GM03348 (cell line): Measurements from ENCODE around the gene CXCL14.
"Not testable (repeated sequence)": the region's sequence is repeated elsewhere in the genome, so short reads cannot be mapped to it uniquely, and the experiment has no call there.

Experiments
- DNase-seq: peaks from one replicate; pipeline ENCODE4 v3.0.0; 2012; ENCODE audit warnings: low spot score

The CXCL14 gene

DNA sequence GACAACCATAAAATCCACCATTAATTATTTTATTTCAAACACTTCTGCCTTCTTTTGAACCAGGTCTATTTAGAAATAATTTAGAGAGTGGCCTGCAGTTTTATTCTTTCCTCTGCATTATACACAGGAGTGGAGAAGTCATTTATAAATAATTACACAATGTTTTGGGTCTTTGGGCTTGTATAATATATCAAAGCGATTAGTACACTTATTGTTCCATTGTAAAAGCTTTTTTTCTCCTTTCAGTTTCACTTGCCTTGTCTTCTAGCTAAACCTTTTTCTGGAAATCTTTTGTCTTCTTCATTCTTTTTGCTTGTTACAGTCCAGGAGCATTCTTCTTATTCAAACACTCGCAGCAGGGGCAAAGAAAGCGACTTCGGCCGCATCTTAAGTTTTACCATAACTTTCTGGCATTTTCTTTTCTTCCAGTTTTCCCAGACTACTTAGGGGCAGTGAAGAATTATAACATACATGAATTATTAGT lies 35.7 kb downstream of the CXCL14 start:
- no peak for DNase-seq

DNA sequence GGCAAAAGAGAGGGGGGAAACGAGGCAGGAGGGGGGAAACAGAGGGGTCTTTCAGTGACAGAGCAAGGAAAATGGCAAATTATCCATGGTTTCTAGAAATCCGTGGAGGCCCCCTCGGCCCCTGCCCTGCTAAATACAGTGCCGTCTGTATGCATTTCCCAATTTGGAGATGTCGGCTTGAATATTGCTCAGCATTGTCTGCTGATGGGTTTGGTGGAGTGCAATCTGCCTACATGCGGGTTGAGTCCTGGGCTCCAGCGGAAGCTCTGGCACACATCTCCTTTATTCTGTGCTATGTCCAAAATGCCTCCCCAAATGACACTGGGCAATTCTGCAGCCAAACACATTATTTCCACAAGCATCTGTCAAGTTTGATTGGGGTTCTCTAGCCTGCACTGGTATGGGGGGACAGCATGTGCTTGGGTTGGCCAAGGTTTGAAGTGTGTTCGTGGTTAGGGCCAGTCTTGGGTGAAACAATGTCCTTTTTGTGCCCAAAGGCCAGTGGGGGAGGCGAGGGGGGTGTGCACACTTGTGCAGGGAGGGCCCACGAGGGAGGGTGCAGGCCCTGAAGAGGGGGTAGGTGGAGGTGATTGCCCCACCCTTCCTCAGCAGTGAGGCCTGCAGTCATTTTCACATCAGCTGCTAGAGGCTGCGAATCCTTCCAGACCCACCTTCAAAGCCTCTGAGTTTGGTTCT lies 36.8 kb downstream of the CXCL14 start:
- DNase-seq, result no peak

DNA sequence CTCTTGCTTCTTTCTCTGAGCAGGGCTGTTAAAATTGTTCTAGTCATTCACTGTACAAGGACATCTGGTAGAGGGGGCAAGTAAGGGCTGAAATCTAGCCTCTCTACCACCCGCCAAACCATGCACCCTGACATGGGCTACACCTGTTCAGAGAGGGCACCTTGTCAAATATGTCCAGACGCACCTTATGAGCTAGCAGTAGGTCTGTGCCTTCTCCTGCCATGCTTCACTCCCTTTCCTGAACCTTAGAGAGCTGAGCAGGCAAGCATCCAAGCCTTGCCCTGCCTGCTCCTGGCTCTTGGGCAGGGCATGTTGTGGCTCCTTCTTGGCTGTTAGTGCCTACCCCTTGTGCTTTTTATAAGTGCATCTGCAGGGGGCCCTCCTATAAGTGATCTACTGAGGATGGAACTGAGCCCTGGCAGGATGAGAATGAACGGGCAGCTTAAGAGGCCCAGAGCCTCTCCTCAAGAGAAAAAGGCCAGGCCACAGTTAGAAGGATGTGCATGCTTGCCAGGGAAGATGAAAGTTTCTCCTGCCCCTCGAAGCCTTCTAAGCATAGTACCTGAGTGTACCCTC lies 39.3 kb downstream of the CXCL14 start:
- DNase-seq, result no peak

DNA sequence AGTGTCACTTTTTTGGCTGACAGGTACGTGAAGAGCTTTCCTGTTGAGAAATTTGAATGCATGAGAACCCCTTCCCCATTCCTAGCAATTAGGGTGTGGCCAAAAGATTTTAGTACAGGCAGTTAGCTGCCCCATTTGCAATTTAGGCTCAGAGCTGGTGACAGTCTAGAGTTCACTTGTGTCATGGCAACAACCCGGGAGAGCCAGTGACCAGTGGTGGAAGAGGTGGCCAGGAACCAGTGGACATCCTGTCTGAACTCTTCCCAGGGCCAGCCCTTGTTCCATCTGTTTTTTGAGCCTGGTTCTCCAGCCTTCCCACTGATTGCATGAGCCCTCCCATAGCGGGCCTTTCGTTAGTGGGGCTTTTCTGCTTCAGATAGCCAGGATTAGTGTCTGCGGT lies 40.5 kb downstream of the CXCL14 start:
- DNase-seq, result no peak

DNA sequence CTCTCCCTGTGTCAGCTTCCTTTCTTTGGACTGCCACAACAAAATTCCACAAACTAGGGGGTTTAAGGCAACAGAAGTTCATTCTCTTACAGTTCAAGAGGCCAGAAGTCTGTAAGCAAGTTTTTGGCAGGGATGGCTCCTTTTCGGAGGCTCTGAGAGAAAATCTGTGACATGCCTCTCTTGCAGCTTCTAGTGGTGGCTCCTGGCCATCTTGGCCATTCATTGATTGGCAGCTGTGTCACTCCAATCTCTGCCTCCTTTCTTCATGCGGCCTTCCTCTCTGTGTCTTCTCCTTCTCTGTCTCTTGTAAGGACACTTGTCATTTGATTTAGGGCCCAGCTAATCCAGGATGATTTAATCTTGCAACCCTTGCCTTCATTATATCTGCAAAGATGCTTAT lies 41.0 kb downstream of the CXCL14 start:
- DNase-seq, result no peak

DNA sequence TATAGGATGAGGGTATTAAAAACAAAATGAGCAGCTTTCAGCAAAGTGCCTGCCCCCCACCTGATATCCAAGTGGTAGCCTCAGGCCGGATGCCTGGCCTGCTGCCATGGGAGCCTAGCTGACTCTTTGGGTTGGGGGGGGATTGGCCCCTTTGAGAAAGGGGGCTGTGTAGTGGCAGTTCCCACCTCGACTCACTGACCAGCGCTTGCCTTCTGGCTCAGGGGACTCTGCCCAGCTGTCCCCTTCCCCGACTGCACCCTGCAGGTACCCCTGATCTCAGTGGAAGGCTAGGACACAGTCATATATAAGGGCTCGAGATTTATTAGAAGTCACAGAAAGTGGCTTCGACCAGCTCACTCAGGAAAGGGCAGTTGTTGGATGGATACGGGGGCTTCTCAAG lies 41.5 kb downstream of the CXCL14 start:
- DNase-seq, result no peak

DNA sequence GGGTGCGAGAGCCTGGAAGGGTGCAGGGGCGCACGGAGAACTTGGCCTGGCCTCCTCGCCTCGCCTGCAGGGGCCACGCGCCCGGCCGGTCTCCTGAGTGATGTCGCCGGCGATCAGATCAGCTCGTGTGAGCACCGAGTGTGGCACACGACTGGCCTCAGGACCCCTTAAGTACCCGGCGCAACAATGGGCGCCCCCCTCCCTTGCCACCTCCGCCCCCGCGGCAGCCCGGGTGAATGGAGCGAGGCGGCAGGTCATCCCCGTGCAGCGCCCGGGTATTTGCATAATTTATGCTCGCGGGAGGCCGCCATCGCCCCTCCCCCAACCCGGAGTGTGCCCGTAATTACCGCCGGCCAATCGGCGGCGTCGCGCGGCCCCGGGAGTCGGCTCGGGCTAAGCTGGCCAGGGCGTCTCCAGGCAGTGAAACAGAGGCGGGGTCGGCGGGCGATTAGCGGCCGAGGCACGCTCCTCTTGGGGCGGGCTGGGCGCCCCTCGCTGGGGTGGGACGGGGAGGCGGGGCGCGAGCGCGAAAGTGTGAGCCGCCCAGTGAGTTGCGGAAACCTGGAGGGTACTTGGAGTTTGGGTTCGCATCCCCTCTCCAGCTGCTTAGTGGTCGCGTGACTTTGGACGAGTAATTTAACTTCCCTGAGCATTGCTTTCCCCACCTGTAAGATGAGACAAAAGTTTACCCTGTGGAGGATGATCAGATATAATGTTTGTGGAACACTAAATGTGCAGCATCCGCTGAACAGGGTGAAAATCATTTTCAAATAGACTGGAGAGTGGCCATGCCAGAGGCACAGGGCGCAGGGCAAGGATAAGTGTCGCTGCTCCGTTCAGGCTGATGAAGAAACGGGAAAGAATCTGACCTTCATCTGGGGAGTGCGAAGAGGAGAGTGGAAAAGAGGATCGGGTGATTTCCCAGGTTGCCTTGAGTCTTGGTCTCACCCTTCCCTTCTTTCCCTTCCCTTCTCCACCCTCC lies 42.7 kb downstream of the CXCL14 start, which contains the start of gene NEUROG1:
Gene NEUROG1, minus strand, starts transcription at position 145 of the 982 bp plus-strand sequence. CDS start 274 bp downstream, outside the sequence.
- DNase-seq, result no peak

DNA sequence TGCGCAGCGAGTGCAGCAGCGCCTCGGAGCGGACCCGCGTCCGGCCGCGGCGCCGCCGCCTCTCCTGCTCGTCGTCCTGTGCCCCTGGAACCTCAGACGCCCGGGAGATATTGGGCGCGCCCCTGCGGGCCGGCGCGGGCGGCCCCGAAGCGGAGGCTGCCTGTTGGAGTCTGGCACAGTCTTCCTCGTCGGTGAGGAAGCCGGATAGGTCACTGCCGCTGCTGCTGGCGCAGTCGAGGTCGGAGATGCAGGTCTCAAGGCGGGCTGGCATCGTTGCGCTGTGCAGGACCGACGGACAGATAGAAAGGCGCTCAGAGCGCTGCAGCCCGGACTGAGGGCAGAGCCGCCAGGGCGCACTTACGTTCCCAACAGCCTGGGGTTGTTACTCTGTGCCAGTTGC lies 43.4 kb downstream of the CXCL14 start:
- no peak for DNase-seq

DNA sequence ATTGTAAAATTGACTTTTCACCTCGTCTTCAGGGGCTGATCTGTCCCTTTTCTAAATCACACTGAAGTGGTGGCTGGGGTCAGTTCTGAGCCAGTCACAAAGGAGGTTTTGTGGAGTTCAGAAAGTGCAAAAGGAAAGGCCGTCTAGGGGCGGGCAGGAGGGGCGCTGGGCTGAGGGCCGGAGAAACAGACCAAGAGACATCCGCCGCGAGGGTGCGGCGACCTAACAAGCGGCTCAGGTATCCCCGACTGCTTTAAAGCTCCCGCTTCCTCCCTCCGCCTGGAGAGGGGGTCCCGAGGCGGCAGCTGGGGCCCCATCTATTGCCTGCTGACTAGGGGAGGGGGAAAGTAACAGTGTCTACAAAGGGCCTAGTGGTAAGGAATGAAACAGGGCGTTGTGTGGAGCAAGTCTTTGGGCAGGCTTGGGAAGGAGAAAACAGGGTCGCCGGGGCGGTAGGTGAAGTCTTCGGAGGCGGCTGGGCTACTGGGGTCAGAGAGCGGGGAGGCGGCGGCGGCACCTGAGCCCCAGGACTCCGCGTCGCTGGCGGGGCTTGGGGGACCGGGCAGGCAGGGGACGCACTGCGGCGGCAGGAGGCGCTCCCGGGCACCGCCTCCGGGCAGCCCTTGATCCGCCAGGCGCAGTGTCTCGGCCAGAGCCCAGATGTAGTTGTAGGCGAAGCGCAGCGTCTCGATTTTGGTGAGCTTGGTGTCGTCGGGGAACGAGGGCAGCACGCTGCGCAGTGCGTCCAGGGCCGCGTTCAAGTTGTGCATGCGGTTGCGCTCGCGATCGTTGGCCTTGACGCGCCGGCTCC lies 44.0 kb downstream of the CXCL14 start:
- DNase-seq, result no peak

DNA sequence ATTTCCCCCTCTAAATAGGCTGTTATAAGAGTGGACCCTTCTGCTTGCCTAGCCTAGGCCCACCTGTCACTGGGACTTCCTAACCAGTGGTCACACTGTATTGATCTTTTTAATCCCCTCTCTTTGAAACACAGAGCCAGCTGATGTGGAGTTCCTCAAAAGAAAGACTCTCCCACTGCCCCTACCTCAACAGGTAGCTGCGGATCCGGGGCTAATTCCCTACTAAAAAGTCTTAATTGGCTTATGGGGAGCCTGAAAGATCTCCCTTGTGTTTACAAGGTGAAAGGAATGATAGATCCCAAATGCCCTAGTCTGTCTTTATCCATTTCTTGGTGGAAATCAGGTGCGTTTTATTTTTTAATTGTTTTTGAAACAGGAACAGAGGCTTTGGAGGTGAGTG lies 45.0 kb downstream of the CXCL14 start:
- DNase-seq, result no peak

DNA sequence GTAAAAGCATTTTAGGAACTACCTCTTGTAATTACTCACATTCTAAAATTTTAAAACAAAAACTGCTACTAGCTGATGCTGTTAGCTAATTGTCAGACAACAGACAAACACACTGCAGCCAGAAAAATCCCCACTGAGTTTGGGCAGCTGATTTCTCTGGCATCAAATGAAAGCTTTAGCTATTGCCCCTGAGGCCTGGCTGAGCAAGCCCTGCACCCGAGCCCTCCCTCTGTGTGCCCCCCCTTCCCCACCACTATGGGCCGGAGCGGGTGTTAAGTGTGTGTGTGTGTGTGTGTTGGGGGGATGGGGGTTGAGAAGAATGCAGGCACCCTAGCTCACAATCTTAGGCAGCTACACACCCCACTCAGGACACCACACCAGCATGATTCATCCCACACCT lies 45.5 kb downstream of the CXCL14 start:
- no peak for DNase-seq

DNA sequence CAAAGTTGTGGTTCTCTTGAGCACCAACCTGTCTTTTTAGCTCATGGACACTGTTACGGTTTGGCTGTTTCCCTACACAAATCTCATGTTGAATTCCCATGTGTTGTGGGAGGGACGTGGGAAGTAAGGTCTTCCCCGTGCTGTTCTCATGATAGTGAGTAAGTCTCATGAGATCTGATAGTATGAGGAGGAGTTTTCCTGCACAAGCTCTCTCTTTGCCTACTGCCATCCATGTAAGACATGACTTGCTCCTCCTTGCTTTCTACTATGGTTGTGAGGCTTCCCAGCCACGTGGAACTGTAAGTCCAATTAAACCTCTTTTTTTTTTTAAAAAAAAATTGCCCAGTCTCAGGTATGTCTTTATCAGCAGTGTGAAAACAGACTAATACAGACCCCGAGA lies 49.2 kb downstream of the CXCL14 start:
- not testable (repeated sequence) for DNase-seq

DNA sequence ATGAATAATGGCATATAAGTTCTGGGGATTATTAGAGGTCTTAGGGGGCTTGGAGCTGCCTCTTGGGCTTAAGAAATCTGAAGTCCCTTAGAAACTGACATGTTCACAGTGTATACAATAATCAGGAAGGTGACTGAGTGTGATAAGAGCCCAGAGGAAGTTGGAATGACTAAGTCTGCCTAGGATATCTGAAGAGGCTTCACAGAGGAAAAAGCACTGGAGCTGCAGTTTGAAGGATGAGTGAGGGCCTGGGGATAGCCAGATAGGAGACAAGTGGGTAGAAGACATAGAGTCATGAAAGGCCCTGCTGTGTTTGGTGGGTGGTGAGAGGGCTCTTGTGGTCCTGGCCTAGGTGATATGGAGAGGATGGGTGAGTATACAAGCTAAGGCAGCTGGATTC lies 51.9 kb downstream of the CXCL14 start:
- DNase-seq, result no peak

DNA sequence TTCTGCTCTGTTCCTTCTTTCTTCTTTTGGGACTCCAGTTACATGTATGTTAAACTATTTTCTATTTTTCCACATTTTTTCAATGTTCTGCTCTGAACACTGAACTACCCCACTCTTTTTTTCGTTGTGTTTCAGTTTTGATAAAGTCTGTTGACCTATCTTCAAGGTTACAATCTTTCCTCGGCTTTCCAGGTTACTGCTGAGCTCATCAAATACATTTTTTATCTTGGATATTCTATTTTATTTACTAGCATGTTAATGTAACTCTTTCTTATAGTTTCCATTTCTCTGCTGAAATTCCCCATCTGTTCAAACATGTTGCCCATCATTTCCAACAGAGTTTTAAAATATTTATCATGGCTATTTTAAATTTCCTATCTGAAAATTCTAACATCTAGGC lies 56.8 kb downstream of the CXCL14 start:
- DNase-seq, result no peak
